Ramos (cell line): ENCODE measurements around the gene PIM1.

Source experiments
- in situ Hi-C: fragments of 300-500 bp; cut with MboI; formaldehyde crosslinking; loops from one replicate; pipeline ENCODE4 v1.14.3; 2022; ENCODE audit warnings: low sequenced_read_pairs; ENCODE audit not compliant: unreplicated experiment

The PIM1 gene

GRCh38 chr6:37210313-37210968 is 40.5 kb downstream of the PIM1 start:
- in situ Hi-C loops = no loop called here

GRCh38 chr6:37212268-37212667 is 42.3 kb downstream of the PIM1 start:
- in situ Hi-C loops = no loop called here

- in situ Hi-C loops = no loop called here
Observed at GRCh38 chr6:37218061-37218460, 48.1 kb downstream of the PIM1 start.

GRCh38 chr6:37218511-37218910 is 48.6 kb downstream of the PIM1 start:
- in situ Hi-C loops = no loop called here

GRCh38 chr6:37221585-37222124 is 51.7 kb downstream of the PIM1 start:
- in situ Hi-C loops = no loop called here

- in situ Hi-C loops = no loop called here
Observed at GRCh38 chr6:37222125-37222967, 52.4 kb downstream of the PIM1 start.

- in situ Hi-C loops = no loop called here
Observed at GRCh38 chr6:37222992-37223391, 53.0 kb downstream of the PIM1 start.
